ENCODE measurements around the gene PLEKHA7. TPM values are rescaled to one million over a fixed set of nuclear protein-coding genes. Genes with fewer than 3 reads are reported as not detected.

Gene PLEKHA7
- total RNA-seq, 1 experiment from 2014 or later, result 7.2 TPM

GRCh38 chr11:16818284-16818683 is 195.9 kb downstream of the PLEKHA7 start (continued):
- no peak for TF ChIP-seq ZBTB33 (IDR thresholded peaks at IDR 0.05; ENCODE audit: extremely low read depth, insufficient replicate concordance, low read length)
- TF ChIP-seq MAX (IDR thresholded peaks at IDR 0.05), result no peak
- TF ChIP-seq SRF (IDR thresholded peaks at IDR 0.05; ENCODE audit: low read depth), result no peak

GRCh38 chr11:16817351-16817750 is 196.9 kb downstream of the PLEKHA7 start:
- ChIA-PET CTCF (no interaction called here), RAD21 (ENCODE audit: low non-redundant PET in 1 of 2, low total read pairs in 2 of 2, uncharacterized antibody in 2 of 2, unreplicated experiment in 2 of 2) (no interaction called here), POLR2A (no interaction called here)
- Histone ChIP-seq H3K27me3 (ENCODE audit: insufficient read depth, low read length) (no peaks in the 10 kb centered on the region), H3K4me3 (replicated peaks in 1 of 2; ENCODE audit: low read depth in 1 of 2, low read length in 2 of 2) (no peak overlapping the region), H3K4me2 (ENCODE audit: low read length) (no peak overlapping the region), H3K27ac (ENCODE audit: low read depth, low read length) (no peak overlapping the region), H3K79me2 (ENCODE audit: insufficient read depth, low read length) (no peaks in the 10 kb centered on the region), H3K9ac (ENCODE audit: low read length) (no peak overlapping the region), H3K4me1 (ENCODE audit: control insufficient read depth in 1 of 2, insufficient read depth in 2 of 2, low read length in 2 of 2) (peaks cover 4 to 9% of the 10 kb centered on the region in 2 experiments; a peak in 3 of 4 replicates), H3K9me3 (ENCODE audit: control insufficient read depth in 1 of 2, insufficient read depth in 1 of 2, low read depth in 1 of 2, low read length in 2 of 2) (no peaks in the 10 kb centered on the region), H4K20me1 (ENCODE audit: insufficient read depth) (no peaks in the 10 kb centered on the region), H3K36me3 (ENCODE audit: control insufficient read depth in 1 of 2, insufficient read depth in 2 of 2, low read length in 2 of 2) (no peaks in the 10 kb centered on the region), H3K9me2 (ENCODE audit: insufficient read depth) (no peaks in the 10 kb centered on the region), H2AFZ (ENCODE audit: low read depth, low read length, poor library complexity, severe bottlenecking) (no peak overlapping the region)
- no peak for DNase-seq (ENCODE audit: low read depth, low spot score)
- no TSS peak for BruUV-seq (replicated peaks)
- TF ChIP-seq CEBPB (IDR thresholded peaks at IDR 0.05; ENCODE audit: low read depth) (no peak), ZBTB33 (IDR thresholded peaks at IDR 0.05; ENCODE audit: extremely low read depth, insufficient replicate concordance, low read length) (no peak), EZH2 (IDR thresholded peaks at IDR 0.05) (no peak), JUND (IDR thresholded peaks at IDR 0.05) (no peak), POLR2A (IDR thresholded peaks at IDR 0.05; ENCODE audit: borderline replicate concordance, extremely low read depth, insufficient read depth, insufficient read length) (no peak), MAX (IDR thresholded peaks at IDR 0.05) (no peak), ELF1 (IDR thresholded peaks at IDR 0.05; ENCODE audit: borderline replicate concordance, low read depth) (no peak), SIN3A (IDR thresholded peaks at IDR 0.05; ENCODE audit: low read depth) (no peak), RAD21 (IDR thresholded peaks at IDR 0.05; ENCODE audit: low read depth) (no peak), REST (IDR thresholded peaks at IDR 0.05; ENCODE audit: low read depth) (no peak), ZFX (IDR thresholded peaks at IDR 0.05) (no peak), ZNF274 (IDR thresholded peaks at IDR 0.05; ENCODE audit: low read depth, low read length) (no peak)
- intact Hi-C loops (cut with micrococcal nuclease), result no loop called here
- ATAC-seq, result no peak
